GM23248 (cell line): Measurements from ENCODE around the gene LCE2D. TPM values are rescaled to one million over a fixed set of nuclear protein-coding genes. Genes with fewer than 3 reads are reported as not detected.
A peak's percentile ranks its signal among the peaks of the same experiment; 100 is the strongest.
"Not testable (repeated sequence)": the region's sequence is repeated elsewhere in the genome, so short reads cannot be mapped to it uniquely, and the experiment has no call there.

Experiments
- DNase-seq: peaks from one replicate; pipeline ENCODE4 v3.0.0-alpha.2; 2015
- H2AFZ ChIP-seq: fragments of 200-600 bp; sonication (generic); 2 replicates; pipeline ENCODE4 v1.6.1; 2016; ENCODE audit warnings: antibody characterized with exemption
- H3F3A ChIP-seq: fragments of 200-600 bp; sonication (generic); 2 replicates; pipeline ENCODE4 v1.6.1; 2016; ENCODE audit warnings: mild to moderate bottlenecking, antibody characterized with exemption, mixed run types; ENCODE audit not compliant: insufficient read depth
- H3K27ac ChIP-seq: fragments of 200-600 bp; sonication (generic); 2 replicates; pipeline ENCODE4 v1.5.1; 2016; ENCODE audit warnings: mild to moderate bottlenecking
- H3K27me3 ChIP-seq: fragments of 200-600 bp; sonication (generic); replicated peaks from 2 replicates; pipeline ENCODE4 v1.6.1; 2016; ENCODE audit warnings: mild to moderate bottlenecking; ENCODE audit not compliant: insufficient read depth
- H3K36me3 ChIP-seq: fragments of 200-600 bp; sonication (generic); 2 replicates; pipeline ENCODE4 v1.6.1; 2016; ENCODE audit warnings: low read depth, mild to moderate bottlenecking
- H3K4me1 ChIP-seq: fragments of 200-600 bp; sonication (generic); 2 replicates; pipeline ENCODE4 v1.6.1; 2016; ENCODE audit warnings: mild to moderate bottlenecking; ENCODE audit not compliant: insufficient read depth
- H3K4me2 ChIP-seq: fragments of 200-600 bp; sonication (generic); one replicate; pipeline ENCODE4 v1.6.1; 2016; ENCODE audit warnings: mild to moderate bottlenecking; ENCODE audit not compliant: unreplicated experiment
- H3K4me3 ChIP-seq: fragments of 200-600 bp; sonication (generic); 2 replicates; pipeline ENCODE4 v1.5.1; 2016; ENCODE audit warnings: mild to moderate bottlenecking
- H3K79me2 ChIP-seq: fragments of 200-600 bp; sonication (generic); 2 replicates; pipeline ENCODE4 v1.6.1; 2016; ENCODE audit warnings: mild to moderate bottlenecking; ENCODE audit not compliant: insufficient read depth
- H3K9ac ChIP-seq: fragments of 200-600 bp; sonication (generic); 2 replicates; pipeline ENCODE4 v1.6.1; 2016; ENCODE audit warnings: mild to moderate bottlenecking
- H3K9me2 ChIP-seq: fragments of 200-600 bp; sonication (generic); 2 replicates; pipeline ENCODE4 v1.6.1; 2016; ENCODE audit warnings: mixed run types, mild to moderate bottlenecking, moderate library complexity; ENCODE audit not compliant: insufficient read depth
- H3K9me3 ChIP-seq: fragments of 200-600 bp; sonication (generic); one replicate; pipeline ENCODE4 v1.6.1; 2017; ENCODE audit warnings: low read depth
- H4K20me1 ChIP-seq: fragments of 200-600 bp; sonication (generic); 2 replicates; pipeline ENCODE4 v1.6.0; 2016; ENCODE audit not compliant: insufficient read depth
- EZH2 ChIP-seq: fragments of 200-600 bp; sonication (generic); IDR thresholded peaks from 2 replicates; pipeline ENCODE4 v1.6.1; 2018; ENCODE audit warnings: antibody characterized with exemption, mild to moderate bottlenecking; ENCODE audit not compliant: insufficient read depth, poor library complexity, severe bottlenecking
- EZH2phosphoT487 ChIP-seq: fragments of 200-600 bp; sonication (generic); IDR thresholded peaks from 2 replicates; pipeline ENCODE4 v1.6.1; 2018; ENCODE audit warnings: antibody characterized with exemption, moderate library complexity, mild to moderate bottlenecking, low read depth; ENCODE audit not compliant: insufficient read depth
- WGBS, 2 experiments: methylation state at CpG; one replicate each; pipeline ENCODE4 v1.1.6; 2015 to 2017; ENCODE audit warnings: low lambda C conversion rate in 2 of 2, low coverage in 1 of 2; ENCODE audit errors: missing lambda C conversion rate in 2 of 2; 5-methylcytosine and 5-hydroxymethylcytosine counted together
- in situ Hi-C: fragments of 300-500 bp; cut with MboI; formaldehyde crosslinking; loops from 2 replicates; pipeline ENCODE4 v1.15.0; 2020
- polyA plus RNA-seq: library from polyadenylated mRNA; unstranded; fragments of >200 nt; fragmentation: Nextera tagmentation; extraction: Ambion mirVana; gene quantifications from 2 replicates; pipeline ENCODE4 v1.2.1, GENCODE V29; 2016
- total RNA-seq: library from RNA; depleted of rRNA; stranded (reverse); fragments of >200 nt; shearing (Covaris generic); gene quantifications from 2 replicates; pipeline ENCODE4 v1.2.3, GENCODE V29; 2014

Gene LCE2D
- total and polyA plus RNA-seq, 2 experiments from 2014 or later, result not detected

GRCh38 chr1:152679459-152679858, 16.3 kb downstream of the LCE2D start:
- peaks cover 8% of the 10 kb centered on the region; the same call in 1 of the 2 replicates for H3F3A ChIP-seq
- H3K4me3 ChIP-seq, result no peak overlapping the region
- H3K36me3 ChIP-seq, result no peaks in the 10 kb centered on the region
- H3K9me3 ChIP-seq, result no peaks in the 10 kb centered on the region
- H3K4me2 ChIP-seq, result no peak overlapping the region
- H3K9me2 ChIP-seq, result no peaks in the 10 kb centered on the region
- no peak overlapping the region for H3K9ac ChIP-seq
- no peak for DNase-seq
- H3K79me2 ChIP-seq, result no peaks in the 10 kb centered on the region
- WGBS, 2 experiments, result 52 to 56% methylated on average over 6 of the region's 6 CpGs
- no peaks in the 10 kb centered on the region for H4K20me1 ChIP-seq
- in situ Hi-C loops, result no loop called here
- H2AFZ ChIP-seq, result no peak overlapping the region
- no peaks in the 10 kb centered on the region for H3K27me3 ChIP-seq
- H3K27ac ChIP-seq, result no peak overlapping the region
- TF ChIP-seq EZH2phosphoT487 (no peak), EZH2 (no peak)
- H3K4me1 ChIP-seq, result peaks cover 5% of the 10 kb centered on the region

- Histone ChIP-seq H3K9me3 (no peaks in the 10 kb centered on the region), H3K9ac (no peak overlapping the region), H3K27me3 (no peaks in the 10 kb centered on the region), H3K4me1 (peaks cover 5% of the 10 kb centered on the region), H3K4me2 (no peak overlapping the region), H3K9me2 (no peaks in the 10 kb centered on the region), H3K27ac (no peak overlapping the region), H3K36me3 (no peaks in the 10 kb centered on the region), H2AFZ (no peak overlapping the region), H3F3A (peaks cover 8% of the 10 kb centered on the region; the same call in 1 of the 2 replicates), H4K20me1 (no peaks in the 10 kb centered on the region), H3K4me3 (no peak overlapping the region), H3K79me2 (no peaks in the 10 kb centered on the region)
- no peak for TF ChIP-seq EZH2phosphoT487
- TF ChIP-seq EZH2, result no peak
- WGBS, 2 experiments, result 5 to 8% methylated on average over 2 of the region's 2 CpGs
- in situ Hi-C loops, result no loop called here
- DNase-seq, result peak; percentile 25
Observed at GRCh38 chr1:152681616-152682015, 18.4 kb downstream of the LCE2D start.

DNA sequence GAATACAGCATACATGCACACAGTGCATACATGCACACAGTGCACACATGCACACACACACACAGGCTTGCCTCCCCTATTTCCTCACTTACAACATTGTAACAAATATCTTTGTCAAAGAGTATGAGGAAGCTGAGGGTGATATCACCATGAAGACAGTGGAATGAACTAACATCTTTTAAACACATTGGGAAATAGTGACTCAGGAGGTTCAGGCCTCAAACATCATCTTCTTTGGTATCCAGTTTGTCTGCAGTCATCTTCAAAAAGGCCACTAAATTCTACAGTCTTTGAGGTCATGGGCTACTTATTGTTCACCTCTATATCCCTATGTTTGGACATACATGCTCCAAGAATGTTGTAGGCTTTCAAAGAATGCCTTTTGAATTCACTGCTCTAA, 20.7 kb downstream of the LCE2D start:
- H3K4me1 ChIP-seq, result peaks cover 5% of the 10 kb centered on the region
- in situ Hi-C loops, result no loop called here
- H4K20me1 ChIP-seq, result no peaks in the 10 kb centered on the region
- TF ChIP-seq EZH2phosphoT487 (no peak), EZH2 (no peak)
- no peaks in the 10 kb centered on the region for H3K79me2 ChIP-seq
- no peak overlapping the region for H3K4me2 ChIP-seq
- no peaks in the 10 kb centered on the region for H3K9me2 ChIP-seq
- H2AFZ ChIP-seq, result no peak overlapping the region
- no peak overlapping the region for H3K9ac ChIP-seq
- H3K36me3 ChIP-seq, result no peaks in the 10 kb centered on the region
- no peaks in the 10 kb centered on the region for H3K27me3 ChIP-seq
- H3K9me3 ChIP-seq, result no peaks in the 10 kb centered on the region
- no peak overlapping the region for H3K27ac ChIP-seq
- H3K4me3 ChIP-seq, result no peak overlapping the region
- peak; percentile 79 for DNase-seq
- peaks cover 8% of the 10 kb centered on the region; the same call in 1 of the 2 replicates for H3F3A ChIP-seq

GRCh38 chr1:152685823-152686222, 22.6 kb downstream of the LCE2D start, which contains the start of gene LCE2B:
LCE2B (plus strand) TSS chr1:152686123; CDS start chr1:152686844, 721 bp downstream.
- H3K4me1 ChIP-seq, H3K4me2 ChIP-seq, H3F3A ChIP-seq, H3K9me3 ChIP-seq, H4K20me1 ChIP-seq, DNase-seq, H3K36me3 ChIP-seq, H3K9ac ChIP-seq, H3K9me2 ChIP-seq, in situ Hi-C loops, H3K4me3 ChIP-seq, H3K79me2 ChIP-seq, H3K27me3 ChIP-seq, H3K27ac ChIP-seq, H2AFZ ChIP-seq: not testable (repeated sequence)
- WGBS, 2 experiments, result 28 to 31% methylated on average over 4 of the region's 4 CpGs
